GM19099 (cell line): ENCODE results near the gene MYD88.
A peak's percentile ranks its signal among the peaks of the same experiment; 100 is the strongest.

ENCODE experiments used
- POLR2A ChIP-seq: IDR thresholded peaks from 3 replicates; pipeline ENCODE4 v1.6.1; 2011; ENCODE audit warnings: low read depth; ENCODE audit not compliant: insufficient read length; ENCODE audit errors: extremely low read depth

MYD88 gene

DNA sequence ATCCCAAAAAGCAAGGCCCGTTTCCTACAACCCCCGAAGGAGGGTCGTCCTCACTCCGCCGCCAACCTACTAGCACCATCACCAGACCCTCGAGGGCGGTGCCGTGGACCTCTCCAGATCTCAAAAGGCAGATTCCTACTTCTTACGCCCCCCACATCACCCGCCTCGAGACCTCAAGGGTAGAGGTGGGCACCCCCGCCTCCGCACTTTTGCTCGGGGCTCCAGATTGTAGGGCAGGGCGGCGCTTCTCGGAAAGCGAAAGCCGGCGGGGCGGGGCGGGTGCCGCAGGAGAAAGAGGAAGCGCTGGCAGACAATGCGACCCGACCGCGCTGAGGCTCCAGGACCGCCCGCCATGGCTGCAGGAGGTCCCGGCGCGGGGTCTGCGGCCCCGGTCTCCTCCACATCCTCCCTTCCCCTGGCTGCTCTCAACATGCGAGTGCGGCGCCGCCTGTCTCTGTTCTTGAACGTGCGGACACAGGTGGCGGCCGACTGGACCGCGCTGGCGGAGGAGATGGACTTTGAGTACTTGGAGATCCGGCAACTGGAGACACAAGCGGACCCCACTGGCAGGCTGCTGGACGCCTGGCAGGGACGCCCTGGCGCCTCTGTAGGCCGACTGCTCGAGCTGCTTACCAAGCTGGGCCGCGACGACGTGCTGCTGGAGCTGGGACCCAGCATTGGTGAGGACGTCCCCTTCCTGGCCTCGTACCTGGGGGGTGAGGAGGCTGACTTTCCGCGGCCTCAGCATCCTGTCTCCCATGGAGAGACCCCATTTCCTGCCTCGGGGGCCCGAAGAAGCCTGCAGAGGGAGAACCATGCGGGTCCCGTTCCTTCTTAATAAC is at the start of gene MYD88:
Gene MYD88, plus strand, starts transcription at position 313 of the 842 bp plus-strand sequence. Its CDS starts 40 bp downstream, at position 353.
- peak; percentile 96 for TF ChIP-seq POLR2A

DNA sequence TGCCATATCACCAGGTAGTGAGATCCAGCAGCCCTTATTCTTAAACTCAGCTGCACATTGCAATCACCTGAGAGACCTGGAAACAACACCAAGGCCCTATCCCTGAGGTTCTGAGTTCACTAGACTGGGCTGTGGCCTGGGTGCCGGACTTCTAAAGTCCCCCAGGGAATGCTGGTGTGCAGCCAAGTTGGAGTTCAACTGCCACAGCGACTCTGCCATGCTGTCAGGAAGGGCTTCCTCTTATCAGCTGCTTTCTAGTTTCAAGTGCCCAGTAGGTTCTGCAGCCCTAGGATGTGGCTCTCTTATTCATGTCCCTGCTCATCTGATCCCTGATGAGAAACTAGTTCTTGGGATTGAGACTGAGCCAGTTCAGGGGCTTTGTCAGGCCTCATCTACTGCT is 49.3 kb upstream of the MYD88 start:
- no peak for TF ChIP-seq POLR2A

DNA sequence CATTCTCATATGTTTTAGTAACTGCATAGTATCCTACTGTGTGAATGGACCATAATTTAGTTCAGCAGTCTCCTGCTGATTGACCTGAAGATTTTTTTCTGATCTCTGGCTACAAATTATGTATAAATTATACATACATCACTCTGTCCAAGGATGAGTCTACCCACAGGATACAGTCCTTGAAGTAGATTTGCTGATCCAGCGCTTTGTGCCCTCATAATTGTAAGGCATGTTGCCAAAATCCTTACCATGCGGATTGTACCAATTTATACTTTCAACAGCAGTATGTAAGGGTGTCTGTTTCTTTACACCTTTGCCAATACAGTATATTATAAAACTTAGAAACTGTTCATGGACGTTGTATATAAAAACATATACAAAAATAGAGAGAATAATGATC is 48.0 kb upstream of the MYD88 start:
- TF ChIP-seq POLR2A, result no peak

DNA sequence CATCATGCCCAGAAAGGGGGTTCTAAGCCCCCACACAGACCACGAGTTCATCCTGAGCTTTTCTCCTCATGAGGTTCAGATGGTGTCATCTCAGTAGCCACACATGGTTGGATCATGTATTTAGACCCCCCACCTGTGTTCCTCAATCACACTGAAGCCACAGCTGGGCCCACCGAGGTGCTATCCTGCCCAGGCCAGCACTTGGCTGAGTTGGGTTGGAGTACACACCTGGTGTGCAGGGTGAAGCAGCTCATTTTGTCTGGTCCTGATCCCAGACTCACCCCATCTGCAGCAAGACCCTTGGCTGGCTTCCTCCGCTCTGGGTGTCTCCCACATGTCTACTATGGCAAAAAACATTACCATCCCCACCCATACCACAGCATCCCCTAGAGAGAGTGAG is 43.5 kb upstream of the MYD88 start:
- TF ChIP-seq POLR2A, result no peak

DNA sequence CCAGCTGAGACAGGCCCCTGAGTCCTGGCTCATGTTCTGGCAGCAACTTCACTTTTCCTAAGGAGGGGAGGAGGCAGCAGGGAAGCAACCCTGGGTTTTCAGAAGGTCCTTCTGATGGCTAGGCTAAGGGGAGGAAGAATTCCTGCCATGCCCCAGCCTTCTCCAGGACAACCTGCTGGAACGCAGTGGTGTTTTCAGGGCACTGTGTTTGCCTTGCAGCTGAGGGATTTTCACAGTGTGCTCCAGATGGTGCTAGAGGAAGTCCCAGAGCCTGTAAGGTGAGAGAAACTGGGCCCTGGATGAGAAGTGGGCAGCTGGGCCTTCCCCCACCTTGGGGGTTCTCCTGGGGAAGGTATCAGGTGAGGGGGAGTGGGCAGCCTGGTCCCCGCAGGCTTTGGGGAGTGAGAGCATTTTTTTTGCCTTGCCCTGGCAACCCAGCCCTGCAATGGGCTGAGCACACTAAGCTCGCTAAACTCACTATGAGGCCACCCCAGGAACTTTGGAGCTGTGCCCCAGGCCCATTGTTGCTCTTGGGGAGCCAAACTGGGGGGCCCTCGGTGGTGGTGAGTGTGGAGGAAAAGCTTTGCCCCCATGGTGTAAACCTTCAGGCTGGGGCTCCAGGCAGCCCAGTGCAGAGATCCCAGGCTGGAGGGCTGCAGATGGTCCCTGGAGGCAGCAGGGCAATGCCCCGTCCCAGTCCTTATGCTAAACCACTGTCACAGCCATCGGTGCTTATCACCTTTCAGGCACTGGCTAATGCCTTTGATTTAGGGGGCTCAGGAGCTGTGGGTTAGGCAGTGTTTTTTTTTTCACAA is 42.6 kb upstream of the MYD88 start:
- no peak for TF ChIP-seq POLR2A

DNA sequence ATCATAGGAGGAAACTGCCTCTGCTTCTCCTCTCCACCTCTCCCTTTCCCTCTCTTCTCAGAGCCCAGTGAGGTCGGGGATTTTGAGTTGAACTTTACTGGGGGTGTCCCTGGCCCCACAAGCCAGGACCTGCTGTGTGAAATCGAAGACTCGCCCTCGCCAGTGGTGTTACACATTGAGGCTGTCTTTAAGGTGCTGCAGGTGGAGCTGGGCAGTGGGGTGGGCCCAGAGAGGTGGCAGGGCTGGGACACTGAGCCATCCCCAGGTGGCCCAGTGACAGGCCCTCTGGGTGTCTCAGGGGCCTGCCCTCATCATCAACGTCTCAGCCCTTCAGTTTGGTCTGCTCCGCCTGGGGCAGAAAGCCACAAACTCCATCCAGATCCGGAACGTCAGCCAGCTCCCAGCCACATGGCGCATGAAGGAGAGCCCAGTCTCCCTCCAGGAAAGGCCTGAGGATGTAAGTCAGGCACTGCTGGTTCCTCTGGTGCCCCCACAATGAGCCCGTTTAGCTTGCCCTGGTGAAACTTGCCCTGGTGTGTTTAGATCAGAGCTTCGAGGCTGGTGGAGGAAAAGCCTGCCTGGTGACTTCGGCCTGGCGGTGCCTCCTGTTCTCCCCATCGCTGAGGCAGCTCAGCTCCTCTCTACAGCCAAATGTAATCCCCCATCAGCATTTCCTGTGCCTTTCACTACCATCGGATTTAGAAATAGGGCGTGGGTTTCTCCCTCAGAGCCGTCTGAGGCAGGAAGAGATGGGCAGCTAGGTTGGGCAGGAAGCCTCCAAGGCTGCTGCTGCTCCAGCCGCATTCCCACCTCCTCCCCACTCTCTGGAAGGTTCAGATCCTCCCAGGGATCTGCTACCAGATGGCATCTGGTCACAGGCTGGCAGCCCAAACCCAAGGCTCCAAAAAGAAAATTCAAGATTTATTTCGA is 40.8 kb upstream of the MYD88 start:
- TF ChIP-seq POLR2A, result no peak

DNA sequence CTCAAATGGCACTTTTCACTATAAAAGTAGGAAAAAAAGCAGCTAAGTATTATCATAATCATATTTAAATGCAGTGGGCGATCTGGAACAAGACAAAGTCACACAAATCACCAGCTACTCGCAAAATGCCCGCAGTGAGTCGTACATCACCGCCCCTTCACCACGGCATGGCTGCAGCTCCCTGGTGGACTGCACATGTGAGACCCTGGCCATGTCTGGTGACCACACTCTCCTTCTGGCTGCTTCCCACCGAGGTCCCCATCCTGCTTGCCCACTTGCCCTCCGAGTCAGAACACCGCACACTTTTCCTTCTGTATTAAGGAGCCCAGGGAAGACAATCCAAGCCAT is 40.1 kb upstream of the MYD88 start:
- no peak for TF ChIP-seq POLR2A

DNA sequence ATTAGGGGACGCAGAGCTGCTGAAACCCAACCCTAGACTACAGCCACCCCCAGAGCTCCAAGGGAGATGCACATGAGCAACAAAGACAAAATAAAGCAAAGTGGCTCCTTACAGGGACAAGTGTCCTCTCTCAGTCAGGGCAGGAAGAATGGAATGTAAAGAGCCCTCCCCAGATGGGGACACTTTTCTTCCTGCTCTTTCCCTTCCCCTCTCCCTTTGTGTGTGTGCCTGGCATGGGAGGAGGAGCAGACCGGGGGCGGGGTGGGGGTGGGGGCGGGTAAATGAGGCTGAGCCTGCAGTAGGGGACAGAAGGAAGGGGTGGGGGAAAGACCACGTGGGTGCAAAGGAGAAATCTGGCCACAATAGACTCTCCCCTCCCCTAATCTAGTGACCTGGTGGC is 38.9 kb upstream of the MYD88 start:
- no peak for TF ChIP-seq POLR2A

GRCh38 chr3:38100498-38100897 is 38.0 kb upstream of the MYD88 start:
- no peak for TF ChIP-seq POLR2A

DNA sequence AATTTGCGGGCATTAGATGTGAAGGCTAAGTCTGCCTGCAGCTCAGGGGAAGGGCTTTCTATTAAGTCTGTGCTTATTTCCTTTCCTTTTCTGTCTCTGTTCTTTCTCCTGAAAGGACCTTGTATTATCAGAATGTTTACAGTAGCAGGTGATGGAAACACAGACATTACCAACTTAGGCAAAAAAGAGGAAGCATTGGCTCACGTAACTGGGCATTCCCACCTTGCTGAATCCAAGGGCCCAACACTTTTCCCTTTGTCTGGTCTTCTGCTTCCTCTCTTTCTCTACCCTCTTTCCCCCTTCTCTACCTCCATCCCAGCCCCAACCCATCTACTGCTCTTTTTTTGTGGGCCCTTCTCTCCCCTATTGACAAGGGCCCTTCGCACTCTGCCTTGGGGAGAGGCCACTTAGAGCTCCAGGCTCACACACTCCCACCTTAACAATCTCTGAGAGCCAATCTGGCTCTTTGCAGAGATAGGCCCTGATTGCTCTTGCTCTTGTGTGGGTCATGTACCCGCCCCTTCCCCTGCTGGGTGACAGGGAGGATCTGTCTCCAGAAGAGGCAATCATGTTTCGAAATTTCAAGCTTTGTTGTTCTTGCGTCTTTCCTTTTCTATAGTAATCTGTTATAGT is 36.5 kb upstream of the MYD88 start:
- TF ChIP-seq POLR2A, result no peak

GRCh38 chr3:38102444-38102814 is 36.0 kb upstream of the MYD88 start:
- no peak for TF ChIP-seq POLR2A

GRCh38 chr3:38105525-38105924 is 32.9 kb upstream of the MYD88 start:
- no peak for TF ChIP-seq POLR2A

DNA sequence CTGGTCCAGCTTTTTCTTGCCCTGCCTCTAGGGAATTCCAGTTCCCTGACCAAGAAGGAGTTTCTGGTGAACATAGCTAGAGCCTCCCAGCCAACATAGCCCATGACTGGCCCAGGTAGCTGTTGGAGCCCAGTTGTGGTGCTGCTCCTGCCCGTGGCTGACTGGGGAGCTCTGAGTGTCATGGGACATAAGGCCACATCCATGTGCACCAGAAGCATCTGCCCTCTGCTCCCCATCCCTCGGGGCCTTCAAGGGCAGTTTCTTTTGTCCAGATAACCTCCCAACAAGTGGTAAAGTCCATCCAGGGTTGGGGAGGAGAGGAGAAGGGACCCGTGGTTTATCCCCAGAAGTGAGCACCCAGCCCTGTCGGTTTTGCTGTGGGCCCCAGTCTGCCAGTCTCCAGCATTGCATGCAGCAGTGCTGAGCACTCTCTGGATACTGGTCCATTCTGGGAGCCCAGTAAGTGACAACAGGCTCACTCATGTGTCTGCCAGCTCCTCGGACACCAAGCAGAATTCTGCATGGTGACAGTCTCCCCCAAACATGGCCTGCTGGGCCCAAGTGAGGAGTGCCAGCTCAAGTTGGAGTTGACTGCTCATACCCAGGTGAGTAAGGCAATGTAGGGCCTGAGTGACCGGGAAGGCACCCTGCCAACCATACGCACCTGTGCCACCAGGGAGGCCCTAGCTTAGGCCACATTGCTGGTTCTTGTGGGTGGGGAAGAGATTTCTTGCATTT is 30.4 kb upstream of the MYD88 start:
- TF ChIP-seq POLR2A, result no peak
